ENCODE results near the gene PAPLN.

The PAPLN gene

GRCh38 chr14:73261075-73261474 lies 23.8 kb downstream of the PAPLN start:
- no peak for DNase-seq (ENCODE audit: low read depth in 2 of 2)

DNA sequence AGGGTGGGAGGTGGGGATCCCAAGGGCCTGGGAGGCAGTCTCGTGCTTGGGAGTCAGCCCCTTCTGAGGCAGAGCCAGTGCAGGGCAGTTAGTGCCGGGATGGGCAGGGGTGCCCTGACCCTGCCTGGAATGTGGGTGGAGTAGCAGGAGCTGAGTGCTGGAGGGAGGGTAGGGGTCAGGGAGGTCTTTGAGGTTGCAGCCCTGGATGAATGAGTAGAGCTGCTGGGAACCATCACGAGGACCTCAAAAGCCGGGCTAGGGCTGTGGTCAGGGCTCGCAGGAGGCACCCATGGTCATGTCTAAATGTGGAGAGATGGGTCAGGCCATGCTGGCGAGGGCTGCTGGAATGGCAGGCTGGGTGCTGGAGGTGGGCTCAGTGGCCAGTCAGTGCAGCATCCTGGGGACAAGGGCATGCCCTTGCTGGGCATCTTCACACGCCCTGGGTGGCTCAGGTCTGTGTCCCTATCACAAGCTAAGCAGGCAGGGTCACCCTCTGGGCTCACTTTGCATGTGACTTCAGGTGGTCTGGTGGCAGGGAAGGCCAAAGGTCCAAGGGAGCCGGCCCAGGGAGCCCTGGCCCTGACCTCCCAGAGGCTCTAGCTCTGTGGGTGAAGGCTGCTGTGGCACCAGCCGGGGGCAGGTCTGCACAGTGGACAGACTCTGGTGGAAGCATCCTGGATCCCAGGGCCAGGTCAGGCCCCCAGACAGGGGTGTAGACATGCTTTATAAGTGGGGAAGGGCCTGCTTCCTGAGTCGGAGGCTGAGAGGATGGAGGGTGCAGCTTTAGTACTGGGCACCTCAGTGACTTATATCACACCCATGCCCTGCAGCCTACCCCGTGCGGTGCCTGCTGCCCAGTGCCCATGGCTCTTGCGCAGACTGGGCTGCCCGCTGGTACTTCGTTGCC lies 24.5 kb downstream of the PAPLN start:
- DNase-seq (ENCODE audit: low read depth in 2 of 2): no peak

GRCh38 chr14:73262427-73263183 lies 25.3 kb downstream of the PAPLN start:
- DNase-seq (ENCODE audit: low read depth in 2 of 2): no peak

DNA sequence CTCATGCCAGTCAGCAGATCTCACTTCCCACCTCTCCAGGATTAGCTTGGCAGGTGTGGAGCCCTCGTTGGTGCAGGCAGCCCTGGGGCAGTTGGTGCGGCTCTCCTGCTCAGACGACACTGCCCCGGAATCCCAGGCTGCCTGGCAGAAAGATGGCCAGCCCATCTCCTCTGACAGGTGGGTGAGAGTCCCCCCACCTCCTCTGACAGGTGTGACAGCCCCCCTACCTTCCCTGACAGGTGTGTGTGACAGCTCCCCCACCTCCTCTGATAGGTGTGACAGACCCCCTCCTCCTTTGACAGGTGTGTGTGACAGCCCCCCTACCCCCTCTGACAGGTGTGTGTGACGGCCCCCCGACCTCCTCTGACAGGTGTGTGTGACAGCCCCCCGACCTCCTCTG lies 26.3 kb downstream of the PAPLN start:
- no peak for DNase-seq (ENCODE audit: low read depth in 2 of 2)

DNA sequence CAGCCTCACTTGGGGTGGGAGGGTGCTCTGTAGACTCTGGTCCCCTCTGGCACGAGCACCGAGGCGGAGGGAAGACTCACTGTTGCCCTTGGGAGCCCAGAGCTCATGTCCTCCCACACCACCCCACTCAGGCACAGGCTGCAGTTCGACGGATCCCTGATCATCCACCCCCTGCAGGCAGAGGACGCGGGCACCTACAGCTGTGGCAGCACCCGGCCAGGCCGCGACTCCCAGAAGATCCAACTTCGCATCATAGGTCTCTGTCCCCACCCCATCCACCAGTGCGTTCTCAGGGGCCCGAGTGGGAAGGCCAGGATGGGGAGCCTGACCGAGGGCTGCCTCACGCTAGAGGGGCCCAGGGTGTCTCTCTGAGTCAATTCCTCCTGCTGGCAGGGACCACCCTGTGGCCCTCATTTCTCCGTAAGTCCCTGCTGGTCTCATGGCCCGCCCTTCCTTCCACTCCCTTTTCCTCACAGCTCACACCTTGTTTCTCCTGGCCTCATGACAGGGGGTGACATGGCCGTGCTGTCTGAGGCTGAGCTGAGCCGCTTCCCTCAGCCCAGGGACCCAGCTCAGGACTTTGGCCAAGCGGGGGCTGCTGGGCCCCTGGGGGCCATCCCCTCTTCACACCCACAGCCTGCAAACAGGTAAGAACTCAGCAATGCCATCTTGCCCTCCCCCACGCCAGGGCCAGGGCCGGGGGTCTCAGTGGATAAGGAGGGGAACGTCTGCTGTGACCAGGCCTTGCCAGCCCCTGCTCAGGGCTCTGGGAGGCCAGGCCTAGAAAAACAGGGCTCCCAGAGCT lies 27.0 kb downstream of the PAPLN start:
- no peak for DNase-seq (ENCODE audit: low read depth in 2 of 2)

DNA sequence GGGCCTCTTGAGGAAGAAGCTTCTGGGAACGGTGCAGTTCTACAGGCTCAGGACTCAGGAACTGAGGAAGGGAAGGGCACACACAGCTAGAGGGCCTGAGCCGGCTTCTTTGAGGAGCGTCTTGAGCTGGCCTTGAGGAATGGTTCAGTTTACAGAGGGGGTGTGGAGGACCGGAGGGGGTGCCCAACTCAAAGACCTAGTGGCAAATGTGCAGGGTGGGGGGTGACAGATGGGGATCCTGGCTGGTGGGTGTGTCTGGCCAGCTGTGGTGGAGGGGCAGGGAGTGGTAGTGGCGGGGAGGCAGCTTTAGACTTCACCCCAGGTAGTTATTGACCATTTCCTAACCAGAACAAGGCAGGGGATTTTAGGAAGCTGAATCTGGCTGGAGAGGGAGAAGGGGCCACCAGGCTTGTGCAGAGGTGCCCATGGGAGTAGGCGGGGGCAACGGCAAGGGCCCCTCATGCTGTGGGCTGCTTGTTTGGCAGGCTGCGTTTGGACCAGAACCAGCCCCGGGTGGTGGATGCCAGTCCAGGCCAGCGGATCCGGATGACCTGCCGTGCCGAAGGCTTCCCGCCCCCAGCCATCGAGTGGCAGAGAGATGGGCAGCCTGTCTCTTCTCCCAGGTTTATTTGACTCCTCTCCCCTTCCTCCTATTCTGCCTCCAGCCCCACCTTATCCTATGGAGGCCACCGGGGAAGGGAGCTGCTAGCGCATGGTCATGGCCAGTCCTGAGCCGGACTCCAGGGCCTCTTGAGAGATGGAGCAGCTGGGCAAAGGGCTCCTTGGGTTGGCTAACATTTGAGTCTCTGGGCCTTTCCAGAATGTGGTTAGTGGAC lies 27.8 kb downstream of the PAPLN start:
- DNase-seq (ENCODE audit: low read depth in 2 of 2): no peak

DNA sequence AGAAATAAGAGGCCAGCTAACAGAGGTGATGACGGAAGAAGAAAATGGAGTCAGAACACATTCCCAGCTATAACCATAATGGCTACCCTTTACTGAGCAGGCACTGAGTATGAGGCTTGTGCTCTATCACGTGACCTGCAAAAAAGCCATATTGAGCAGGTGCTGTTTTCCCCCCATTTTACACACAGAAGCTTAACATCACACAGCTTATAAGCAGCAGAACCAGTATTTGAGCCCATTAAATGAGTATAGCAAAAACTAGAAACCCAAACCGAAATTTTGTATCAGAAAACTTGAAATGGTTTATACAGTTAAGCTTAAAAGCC lies 28.4 kb downstream of the PAPLN start:
- no peak for DNase-seq (ENCODE audit: low read depth in 2 of 2)

DNA sequence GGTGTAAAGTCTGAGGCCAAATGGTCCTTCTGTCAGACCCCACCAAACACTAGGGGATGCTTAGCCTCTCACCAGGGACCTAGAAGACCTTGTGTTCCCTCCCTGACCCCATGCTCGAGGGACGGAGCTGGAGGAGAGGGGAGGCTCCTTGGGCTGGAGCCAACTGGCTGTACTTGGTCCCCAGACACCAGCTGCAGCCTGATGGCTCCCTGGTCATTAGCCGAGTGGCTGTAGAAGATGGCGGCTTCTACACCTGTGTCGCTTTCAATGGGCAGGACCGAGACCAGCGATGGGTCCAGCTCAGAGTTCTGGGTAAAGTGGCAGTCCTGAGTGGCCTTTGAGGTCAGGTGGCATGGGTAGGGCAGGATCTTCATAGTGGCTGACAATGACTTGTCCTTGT lies 29.0 kb downstream of the PAPLN start:
- DNase-seq (ENCODE audit: low read depth in 2 of 2): no peak

DNA sequence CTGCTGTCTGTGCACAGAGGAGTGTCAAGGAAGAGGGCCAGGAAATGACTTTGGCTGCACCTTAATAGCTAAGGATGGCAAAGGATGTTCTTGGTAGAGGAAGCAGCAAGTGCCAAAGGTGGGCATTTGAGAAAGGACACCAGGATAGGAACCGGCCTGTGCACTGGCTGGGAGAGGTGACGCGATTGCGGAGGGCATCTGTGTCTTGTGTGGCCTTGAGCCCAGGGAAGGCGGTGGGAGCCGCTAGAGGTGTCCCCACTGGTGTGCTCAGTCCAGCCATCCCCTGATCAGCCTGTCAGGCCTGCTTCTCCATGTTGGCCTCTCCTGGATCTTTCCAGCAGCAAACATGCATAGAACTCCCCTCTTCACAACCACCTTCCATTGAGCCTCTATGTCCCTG lies 30.2 kb downstream of the PAPLN start:
- DNase-seq (ENCODE audit: low read depth in 2 of 2): no peak

GRCh38 chr14:73269729-73270531 lies 32.6 kb downstream of the PAPLN start:
- DNase-seq (ENCODE audit: low read depth in 2 of 2): no peak

DNA sequence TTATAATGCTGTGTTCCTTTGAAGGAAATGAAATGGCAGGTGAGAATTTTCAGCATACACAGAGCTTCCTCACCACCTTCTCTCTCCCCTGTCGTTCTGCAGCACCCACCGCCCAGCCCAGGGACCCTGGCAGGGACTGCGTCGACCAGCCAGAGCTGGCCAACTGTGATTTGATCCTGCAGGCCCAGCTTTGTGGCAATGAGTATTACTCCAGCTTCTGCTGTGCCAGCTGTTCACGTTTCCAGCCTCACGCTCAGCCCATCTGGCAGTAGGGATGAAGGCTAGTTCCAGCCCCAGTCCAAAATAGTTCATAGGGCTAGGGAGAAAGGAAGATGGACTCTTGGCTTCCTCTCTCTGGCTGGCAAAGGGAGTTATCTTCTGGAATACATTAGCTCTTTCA lies 35.1 kb downstream of the PAPLN start:
- no peak for DNase-seq (ENCODE audit: low read depth in 2 of 2)

- DNase-seq (ENCODE audit: low read depth in 2 of 2): no peak
These were observed 36.5 kb downstream of the PAPLN start for GRCh38 chr14:73273799-73274198.

DNA sequence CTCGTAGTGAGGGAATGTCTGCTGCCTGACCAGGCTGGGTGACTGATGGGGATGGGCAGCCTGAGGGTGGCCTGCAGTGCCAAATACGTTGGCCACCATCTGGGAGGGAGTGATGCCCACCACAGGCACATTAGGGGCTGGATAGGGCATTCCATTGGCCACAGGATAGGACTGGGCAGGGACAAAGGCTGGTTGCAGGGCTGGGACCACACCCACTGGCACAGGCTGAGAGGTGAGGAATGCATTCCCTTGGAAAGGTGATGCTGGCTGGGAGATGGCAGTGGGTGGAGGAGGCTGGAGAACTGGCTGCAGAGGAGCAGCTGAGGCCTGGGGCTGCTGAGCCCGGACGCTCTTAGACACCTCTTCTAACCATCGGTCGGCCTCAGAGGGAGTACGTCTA lies 39.5 kb downstream of the PAPLN start:
- DNase-seq (ENCODE audit: low read depth in 2 of 2): no peak

DNA sequence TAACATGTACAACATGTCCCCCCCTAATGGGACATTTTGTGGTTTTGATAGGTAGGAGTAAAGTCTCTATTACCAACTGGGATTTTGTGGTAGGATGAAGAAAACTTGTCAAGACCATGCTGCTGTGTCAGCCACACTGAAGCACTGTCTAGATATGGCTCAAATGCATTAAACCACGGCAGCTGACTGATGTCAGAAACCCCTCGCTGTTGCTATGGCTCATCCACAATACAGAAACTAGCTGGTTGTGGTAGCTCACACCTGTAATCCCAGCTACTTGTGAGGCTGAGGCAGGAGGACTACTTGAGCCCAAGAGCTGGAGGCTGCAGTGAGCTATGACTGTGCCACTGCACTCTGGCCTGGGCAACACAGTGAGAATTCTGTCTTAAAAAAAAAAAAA lies 40.1 kb downstream of the PAPLN start:
- no peak for DNase-seq (ENCODE audit: low read depth in 2 of 2)

DNA sequence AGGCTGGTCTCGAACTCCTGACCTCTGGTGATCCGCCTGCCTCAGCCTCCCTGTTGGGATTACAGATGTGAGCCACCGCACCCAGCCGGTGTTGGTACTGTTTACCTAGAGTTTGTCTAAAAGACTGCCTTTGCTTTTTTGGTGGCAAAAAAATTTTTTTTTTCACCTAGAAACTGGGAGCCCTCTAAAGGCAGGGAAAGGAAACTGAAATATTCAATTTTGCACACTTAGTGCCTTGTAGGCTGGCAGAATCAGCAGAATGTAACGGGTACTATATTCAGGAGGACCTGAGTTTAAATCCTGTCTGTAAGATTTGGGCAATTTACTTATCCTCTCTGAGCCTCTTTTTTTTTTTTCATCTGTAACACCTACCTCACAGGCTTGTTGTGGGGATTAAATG lies 43.6 kb downstream of the PAPLN start:
- no peak for DNase-seq (ENCODE audit: low read depth in 2 of 2)

GRCh38 chr14:73283608-73284379 lies 46.5 kb downstream of the PAPLN start:
- no peak for DNase-seq (ENCODE audit: low read depth in 2 of 2)

DNA sequence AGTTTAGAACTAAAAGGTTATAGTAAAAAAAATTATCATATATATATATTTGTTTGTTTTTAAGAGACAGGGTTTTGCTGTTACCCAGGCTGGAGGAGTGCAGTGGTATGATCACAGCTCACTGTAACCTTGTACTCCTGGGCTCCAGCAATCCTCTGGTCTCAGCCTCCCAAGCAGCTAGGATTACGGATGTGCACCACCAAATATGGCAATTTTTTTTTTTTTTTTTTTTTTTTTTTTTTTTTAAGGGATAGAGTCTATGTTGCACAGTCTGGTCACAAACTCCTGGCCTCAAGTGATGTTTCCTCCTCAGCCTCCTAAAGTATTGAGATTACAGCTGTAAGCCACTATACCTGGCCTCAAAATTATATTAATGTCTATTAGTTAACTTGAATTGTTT lies 48.7 kb downstream of the PAPLN start:
- no peak for DNase-seq (ENCODE audit: low read depth in 2 of 2)

GRCh38 chr14:73286598-73286997 lies 49.3 kb downstream of the PAPLN start:
- no peak for DNase-seq (ENCODE audit: low read depth in 2 of 2)

DNA sequence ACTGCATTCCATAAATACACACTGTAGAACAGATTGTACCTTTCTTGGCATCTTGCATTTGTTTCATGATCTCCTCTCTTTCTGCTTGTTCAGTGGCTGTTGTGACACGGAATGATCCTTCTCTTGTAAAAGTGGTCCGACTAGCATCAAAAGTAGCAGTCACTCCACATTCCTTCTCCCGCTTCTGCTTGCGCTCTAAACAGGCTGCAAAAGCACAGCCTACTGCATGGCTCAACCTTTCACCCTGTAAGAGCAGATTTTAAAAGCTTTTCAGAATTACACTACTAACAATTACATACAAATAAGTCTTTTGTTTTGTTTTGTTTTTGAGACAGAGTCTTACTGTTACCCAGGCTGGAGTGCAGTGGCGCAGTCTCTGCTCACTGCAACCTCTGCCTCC lies 49.8 kb downstream of the PAPLN start:
- no peak for DNase-seq (ENCODE audit: low read depth in 2 of 2)

- DNase-seq (ENCODE audit: low read depth in 2 of 2): no peak
These were observed 52.0 kb downstream of the PAPLN start for GRCh38 chr14:73289308-73289707.

All from fibroblast of skin of left biceps (primary cell).